Measurements from ENCODE around the gene SOX4. TPM values are rescaled to one million over a fixed set of nuclear protein-coding genes. Genes with fewer than 3 reads are reported as not detected.
"Not testable (repeated sequence)": the region's sequence is repeated elsewhere in the genome, so short reads cannot be mapped to it uniquely, and the experiment has no call there.

SOX4 gene
- total RNA-seq = 10 to 100 TPM; 11.4 to 23.9 (median 16.1) TPM

DNA sequence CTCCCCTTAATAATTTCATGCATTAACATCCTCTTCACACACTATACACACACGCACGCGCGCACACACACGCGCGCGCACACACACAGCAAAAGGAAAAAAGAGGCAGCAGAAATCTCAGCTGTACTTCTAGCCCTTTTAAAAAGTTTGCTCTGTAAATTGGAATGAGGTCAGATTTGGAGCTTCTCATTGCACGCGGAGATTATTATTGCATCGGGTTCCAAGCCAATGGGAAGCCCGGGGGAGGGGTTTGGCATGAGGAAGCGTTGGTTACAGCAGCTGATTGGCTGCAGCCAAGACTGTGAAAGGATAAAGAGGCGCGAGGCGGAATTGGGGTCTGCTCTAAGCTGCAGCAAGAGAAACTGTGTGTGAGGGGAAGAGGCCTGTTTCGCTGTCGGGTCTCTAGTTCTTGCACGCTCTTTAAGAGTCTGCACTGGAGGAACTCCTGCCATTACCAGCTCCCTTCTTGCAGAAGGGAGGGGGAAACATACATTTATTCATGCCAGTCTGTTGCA is at the start of gene SOX4:
TSS of gene SOX4 (plus strand) at position 340 of the 515 bp plus-strand sequence. CDS start 784 bp downstream, outside the sequence.
- peak; percentile 89 to 96 (median 90) for DNase-seq
- no peaks in the 10 kb centered on the region for H3K27me3 ChIP-seq
- H3K9me3 ChIP-seq = no peaks in the 10 kb centered on the region
- H3K36me3 ChIP-seq = no peaks in the 10 kb centered on the region
- peak within 1 kb of the TSS; percentile 77 to 93 (median 87) for H3K27ac ChIP-seq
- H3K4me1 ChIP-seq = peaks cover 0 to 10% (median 1%) of the 10 kb centered on the region in 4 donors
- TF ChIP-seq POLR2A (IDR thresholded peaks at IDR 0.05) = peak; percentile 82 to 84
- TF ChIP-seq, protein P1, sequence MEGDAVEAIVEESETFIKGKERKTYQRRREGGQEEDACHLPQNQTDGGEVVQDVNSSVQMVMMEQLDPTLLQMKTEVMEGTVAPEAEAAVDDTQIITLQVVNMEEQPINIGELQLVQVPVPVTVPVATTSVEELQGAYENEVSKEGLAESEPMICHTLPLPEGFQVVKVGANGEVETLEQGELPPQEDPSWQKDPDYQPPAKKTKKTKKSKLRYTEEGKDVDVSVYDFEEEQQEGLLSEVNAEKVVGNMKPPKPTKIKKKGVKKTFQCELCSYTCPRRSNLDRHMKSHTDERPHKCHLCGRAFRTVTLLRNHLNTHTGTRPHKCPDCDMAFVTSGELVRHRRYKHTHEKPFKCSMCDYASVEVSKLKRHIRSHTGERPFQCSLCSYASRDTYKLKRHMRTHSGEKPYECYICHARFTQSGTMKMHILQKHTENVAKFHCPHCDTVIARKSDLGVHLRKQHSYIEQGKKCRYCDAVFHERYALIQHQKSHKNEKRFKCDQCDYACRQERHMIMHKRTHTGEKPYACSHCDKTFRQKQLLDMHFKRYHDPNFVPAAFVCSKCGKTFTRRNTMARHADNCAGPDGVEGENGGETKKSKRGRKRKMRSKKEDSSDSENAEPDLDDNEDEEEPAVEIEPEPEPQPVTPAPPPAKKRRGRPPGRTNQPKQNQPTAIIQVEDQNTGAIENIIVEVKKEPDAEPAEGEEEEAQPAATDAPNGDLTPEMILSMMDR (IDR thresholded peaks at IDR 0.05) = no peak
- H3K4me3 ChIP-seq = peak within 1 kb of the TSS; percentile 54 to 83 (median 70)

DNA sequence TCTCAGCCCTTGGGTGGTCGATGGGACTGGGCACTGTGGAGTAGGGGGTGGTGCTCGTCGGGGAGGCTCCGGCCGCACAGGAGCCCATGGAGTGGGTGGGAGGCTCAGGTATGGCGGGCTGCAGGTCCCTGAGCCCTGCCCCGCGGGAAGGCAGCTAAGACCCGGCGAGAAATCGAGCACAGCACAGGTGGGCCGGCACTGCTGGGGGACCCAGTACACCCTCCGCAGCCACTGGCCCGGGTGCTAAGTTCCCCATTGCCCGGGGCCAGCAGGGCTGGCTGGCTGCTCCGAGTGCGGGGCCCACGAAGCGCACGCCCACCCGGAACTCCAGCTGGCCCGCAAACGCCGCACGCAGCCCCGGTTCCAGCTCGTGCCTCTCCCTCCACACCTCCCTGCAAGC is 41.3 kb upstream of the SOX4 start:
- not testable (repeated sequence) for H3K9me3 ChIP-seq, H3K4me1 ChIP-seq, H3K27ac ChIP-seq, DNase-seq, H3K27me3 ChIP-seq, H3K36me3 ChIP-seq, H3K4me3 ChIP-seq

DNA sequence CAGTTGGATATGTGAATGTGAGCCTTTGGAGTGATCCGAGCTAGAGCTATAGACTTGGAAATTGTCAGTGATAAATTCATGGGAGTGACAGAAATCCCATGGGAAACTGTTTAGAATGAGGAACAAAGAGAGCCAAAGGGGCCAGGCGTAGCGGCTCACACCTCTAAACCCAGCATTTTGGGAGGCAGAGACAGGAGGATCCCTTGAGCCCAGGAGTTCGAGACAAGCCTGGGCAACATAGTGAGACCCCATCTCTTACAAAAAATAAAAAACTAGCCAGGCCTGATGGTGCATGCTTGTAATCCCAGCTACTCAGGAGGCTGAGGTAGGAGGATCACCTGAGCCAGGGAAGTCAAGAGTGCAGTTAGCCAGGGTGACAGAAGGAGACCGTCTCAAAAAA is 39.3 kb upstream of the SOX4 start:
- TF ChIP-seq POLR2A (IDR thresholded peaks at IDR 0.05) = no peak
- TF ChIP-seq, protein P1 (IDR thresholded peaks at IDR 0.05) = no peak
- H3K27me3 ChIP-seq = no peaks in the 10 kb centered on the region
- H3K27ac ChIP-seq = no peak overlapping the region
- H3K4me3 ChIP-seq = no peak overlapping the region
- H3K36me3 ChIP-seq = no peaks in the 10 kb centered on the region
- H3K4me1 ChIP-seq = no peaks in the 10 kb centered on the region
- H3K9me3 ChIP-seq = peaks cover 0 to 2% (median under 1%) of the 10 kb centered on the region in 4 donors
- DNase-seq = no peak

DNA sequence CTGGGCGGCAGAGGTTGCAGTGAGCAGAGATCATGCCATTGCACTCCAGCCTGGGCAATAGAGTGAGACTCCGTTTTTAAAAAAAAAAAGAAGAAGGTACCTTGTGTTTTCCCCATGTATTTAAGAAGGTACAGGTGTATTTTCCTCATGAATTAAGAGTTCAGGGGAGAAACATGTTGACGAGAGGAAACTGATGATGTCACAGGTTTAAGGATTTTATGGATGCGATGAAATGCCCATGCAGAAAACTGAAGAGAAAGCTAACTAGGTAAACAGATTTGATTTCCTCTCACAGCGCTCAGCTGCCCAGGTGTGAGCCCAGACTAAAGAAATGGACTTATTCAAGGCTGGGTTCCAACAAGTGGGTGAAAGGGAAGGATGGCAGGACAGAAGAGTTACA is 38.4 kb upstream of the SOX4 start:
- H3K36me3 ChIP-seq = no peaks in the 10 kb centered on the region
- TF ChIP-seq, protein P1 (IDR thresholded peaks at IDR 0.05) = no peak
- TF ChIP-seq POLR2A (IDR thresholded peaks at IDR 0.05) = no peak

DNA sequence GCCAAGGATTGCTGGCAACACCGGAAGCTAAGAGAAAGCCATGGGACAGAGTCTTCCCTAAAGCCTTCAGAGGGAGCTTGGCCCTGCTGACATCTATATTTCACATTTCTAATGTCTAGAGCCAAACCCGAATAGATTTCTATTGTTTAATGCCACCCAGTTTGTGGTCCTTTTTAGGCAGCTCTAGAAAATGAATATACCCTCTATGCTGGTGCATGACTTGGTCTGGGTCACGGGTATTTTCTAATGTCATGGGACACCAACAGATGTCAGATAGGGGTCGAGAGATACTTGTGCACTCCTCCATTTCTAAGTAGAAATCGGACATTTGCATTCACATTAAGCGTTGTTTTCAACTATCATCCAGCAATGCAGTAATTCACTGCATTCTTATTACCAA is 37.0 kb upstream of the SOX4 start:
- Histone ChIP-seq H3K9me3 (no peaks in the 10 kb centered on the region), H3K4me3 (no peak overlapping the region), H3K4me1 (no peaks in the 10 kb centered on the region), H3K27me3 (no peaks in the 10 kb centered on the region), H3K36me3 (no peaks in the 10 kb centered on the region), H3K27ac (no peak overlapping the region)
- TF ChIP-seq, protein P1 (IDR thresholded peaks at IDR 0.05) = no peak
- TF ChIP-seq POLR2A (IDR thresholded peaks at IDR 0.05) = no peak
- DNase-seq = no peak

More for the DNA sequence above, 38.4 kb upstream of the SOX4 start:
- H3K27me3 ChIP-seq = no peaks in the 10 kb centered on the region
- H3K27ac ChIP-seq = no peak overlapping the region
- no peaks in the 10 kb centered on the region for H3K4me1 ChIP-seq
- DNase-seq = no peak
- no peak overlapping the region for H3K4me3 ChIP-seq
- H3K9me3 ChIP-seq = no peaks in the 10 kb centered on the region

DNA sequence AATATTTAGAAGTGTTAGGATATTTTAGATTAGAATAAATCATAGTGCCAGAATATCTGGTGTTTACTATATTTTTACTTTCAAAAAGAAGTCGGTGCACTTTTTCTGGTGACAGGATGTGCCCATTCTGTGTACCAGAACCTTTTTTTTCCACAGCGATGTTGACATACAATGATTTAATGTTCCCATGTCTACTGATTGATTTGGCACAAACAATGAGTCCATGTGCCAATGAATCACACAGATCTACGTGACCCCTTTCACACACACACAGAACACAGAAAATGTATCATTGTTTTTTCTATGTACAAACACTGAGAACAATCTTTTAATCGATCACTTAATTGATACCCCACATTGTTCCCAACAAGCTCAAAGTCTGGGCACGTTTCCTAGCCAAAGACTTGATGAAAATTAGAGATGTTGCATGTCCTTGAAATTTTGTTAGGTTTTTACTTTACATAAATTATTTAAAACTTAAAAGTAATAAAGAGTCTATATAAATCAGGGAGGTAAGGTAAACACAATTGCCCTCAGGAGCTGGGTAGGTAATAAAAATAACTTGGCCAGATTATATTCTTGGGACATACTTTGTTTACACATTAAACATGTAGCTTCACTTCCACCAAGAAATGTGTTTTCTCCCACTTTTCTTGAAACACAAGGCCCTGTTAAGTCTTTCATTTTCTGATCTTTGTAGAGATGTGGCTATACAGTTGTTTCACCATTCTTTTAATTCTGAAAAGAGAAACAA is 36.4 kb upstream of the SOX4 start:
- no peak for DNase-seq
- Histone ChIP-seq H3K4me3 (no peak overlapping the region), H3K36me3 (no peaks in the 10 kb centered on the region), H3K27ac (no peak overlapping the region), H3K4me1 (no peaks in the 10 kb centered on the region), H3K9me3 (no peaks in the 10 kb centered on the region), H3K27me3 (no peaks in the 10 kb centered on the region)
- TF ChIP-seq, protein P1 (IDR thresholded peaks at IDR 0.05) = no peak
- no peak for TF ChIP-seq POLR2A (IDR thresholded peaks at IDR 0.05)
